GM12874 (cell line): ENCODE data around the gene UGDH.

Experiments
- CTCF ChIP-seq: IDR thresholded peaks from 2 replicates; pipeline ENCODE4 v1.5.1; 2011; ENCODE audit warnings: low read depth, mild to moderate bottlenecking, control low read depth, low read length, moderate library complexity; ENCODE audit not compliant: insufficient read depth

Gene UGDH

GRCh38 chr4:39563346-39563847 lies 36.2 kb upstream of the UGDH start:
- no peak for TF ChIP-seq CTCF

- TF ChIP-seq CTCF = no peak
These were observed 35.6 kb upstream of the UGDH start for GRCh38 chr4:39562792-39563191.

GRCh38 chr4:39559626-39560025 lies 32.4 kb upstream of the UGDH start:
- no peak for TF ChIP-seq CTCF

GRCh38 chr4:39555472-39555871 lies 28.2 kb upstream of the UGDH start:
- no peak for TF ChIP-seq CTCF

- no peak for TF ChIP-seq CTCF
These were observed 21.3 kb upstream of the UGDH start for GRCh38 chr4:39548425-39549067.

- TF ChIP-seq CTCF = no peak
These were observed 17.5 kb upstream of the UGDH start for GRCh38 chr4:39544580-39545315.

GRCh38 chr4:39543034-39543433 lies 15.8 kb upstream of the UGDH start:
- TF ChIP-seq CTCF = no peak
